ENCODE measurements around the gene ADAMTS16. TPM values are rescaled to one million over a fixed set of nuclear protein-coding genes. Genes with fewer than 3 reads are reported as not detected.

Gene ADAMTS16
- total and polyA plus RNA-seq, 10 donors: not detected

DNA sequence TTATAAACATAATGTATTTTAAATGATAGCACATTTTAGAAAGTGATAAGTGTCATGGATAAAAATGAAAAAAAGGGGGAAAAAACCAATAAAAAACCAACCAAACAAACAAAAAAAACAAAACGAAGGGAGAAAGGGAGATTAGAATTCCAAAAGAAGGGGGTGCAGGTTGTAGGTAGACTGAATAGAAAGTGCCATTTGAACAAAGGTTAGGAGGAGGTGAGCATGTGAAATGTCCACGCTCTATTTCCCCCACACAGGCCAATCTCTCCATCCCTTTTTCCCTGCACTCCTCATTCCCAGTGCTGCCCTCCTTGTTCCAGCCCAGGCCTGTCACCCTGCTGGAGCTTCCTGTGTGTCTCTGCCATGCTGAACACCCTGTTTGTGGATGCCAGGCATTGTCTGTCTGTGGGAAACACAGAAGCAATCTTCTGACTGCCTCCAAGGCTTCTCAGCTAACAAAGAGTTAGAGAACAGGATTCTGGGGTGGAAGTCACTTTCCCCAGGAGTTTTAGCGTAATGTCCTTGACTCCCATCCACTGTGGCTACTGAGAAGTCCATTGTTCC, 138.8 kb downstream of the ADAMTS16 start:
- Histone ChIP-seq H3K4me1 (no peaks in the 10 kb centered on the region), H3K27me3 (replicated peaks in 1 of 7) (no peaks in the 10 kb centered on the region), H3K9me3 (peaks cover 0 to 10% (median 8%) of the 10 kb centered on the region in 8 donors), H3K27ac (no peak overlapping the region), H3K4me3 (no peak overlapping the region), H3K36me3 (no peaks in the 10 kb centered on the region)
- 62 to 77% (median 71%) methylated on average over 3 of the region's 3 CpGs for WGBS, 5 donors
- TF ChIP-seq, protein P1, sequence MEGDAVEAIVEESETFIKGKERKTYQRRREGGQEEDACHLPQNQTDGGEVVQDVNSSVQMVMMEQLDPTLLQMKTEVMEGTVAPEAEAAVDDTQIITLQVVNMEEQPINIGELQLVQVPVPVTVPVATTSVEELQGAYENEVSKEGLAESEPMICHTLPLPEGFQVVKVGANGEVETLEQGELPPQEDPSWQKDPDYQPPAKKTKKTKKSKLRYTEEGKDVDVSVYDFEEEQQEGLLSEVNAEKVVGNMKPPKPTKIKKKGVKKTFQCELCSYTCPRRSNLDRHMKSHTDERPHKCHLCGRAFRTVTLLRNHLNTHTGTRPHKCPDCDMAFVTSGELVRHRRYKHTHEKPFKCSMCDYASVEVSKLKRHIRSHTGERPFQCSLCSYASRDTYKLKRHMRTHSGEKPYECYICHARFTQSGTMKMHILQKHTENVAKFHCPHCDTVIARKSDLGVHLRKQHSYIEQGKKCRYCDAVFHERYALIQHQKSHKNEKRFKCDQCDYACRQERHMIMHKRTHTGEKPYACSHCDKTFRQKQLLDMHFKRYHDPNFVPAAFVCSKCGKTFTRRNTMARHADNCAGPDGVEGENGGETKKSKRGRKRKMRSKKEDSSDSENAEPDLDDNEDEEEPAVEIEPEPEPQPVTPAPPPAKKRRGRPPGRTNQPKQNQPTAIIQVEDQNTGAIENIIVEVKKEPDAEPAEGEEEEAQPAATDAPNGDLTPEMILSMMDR (IDR thresholded peaks at IDR 0.05 in 8 of 11, conservative IDR thresholded peaks at IDR 0.05 in 3 of 11): no peak
- TF ChIP-seq POLR2A (IDR thresholded peaks at IDR 0.05) (no peak), POLR2AphosphoS5 (IDR thresholded peaks at IDR 0.05) (no peak)
- no peak for DNase-seq
- intact Hi-C loops (cut with DNase I; ENCODE audit: low total_unique reads): no loop called here

DNA sequence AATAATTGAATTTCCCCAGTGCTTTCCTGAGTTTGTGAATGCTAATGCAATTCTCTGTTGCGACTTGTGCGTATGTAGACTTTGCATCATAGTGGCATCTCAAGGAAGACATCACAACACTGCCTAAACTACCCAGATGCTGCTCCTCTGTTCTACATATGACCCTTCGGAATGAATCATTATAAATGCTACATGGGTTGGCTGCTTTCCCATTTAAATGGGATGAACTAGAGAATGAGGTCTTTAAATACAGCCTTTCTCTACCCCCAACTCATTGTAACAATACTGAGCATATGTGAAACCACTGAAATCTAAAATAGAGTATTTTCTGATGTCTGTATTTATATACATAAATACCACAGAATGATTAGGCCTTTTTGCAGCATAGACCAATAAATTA, 145.8 kb downstream of the ADAMTS16 start:
- Histone ChIP-seq H3K27ac (no peak overlapping the region), H3K27me3 (replicated peaks in 1 of 7) (no peaks in the 10 kb centered on the region), H3K4me1 (peaks cover 0 to 5% (median 0%) of the 10 kb centered on the region in 6 donors), H3K9me3 (peaks cover 0 to 23% (median 12%) of the 10 kb centered on the region in 8 donors), H3K36me3 (no peaks in the 10 kb centered on the region), H3K4me3 (no peak overlapping the region)
- intact Hi-C loops (cut with DNase I; ENCODE audit: low total_unique reads): no loop called here
- 87 to 93% (median 91%) methylated on average over 3 of the region's 3 CpGs for WGBS, 5 donors
- TF ChIP-seq, protein P1 (IDR thresholded peaks at IDR 0.05 in 8 of 11, conservative IDR thresholded peaks at IDR 0.05 in 3 of 11): no peak
- TF ChIP-seq POLR2A (IDR thresholded peaks at IDR 0.05) (no peak), POLR2AphosphoS5 (IDR thresholded peaks at IDR 0.05) (no peak)
- no peak for DNase-seq

DNA sequence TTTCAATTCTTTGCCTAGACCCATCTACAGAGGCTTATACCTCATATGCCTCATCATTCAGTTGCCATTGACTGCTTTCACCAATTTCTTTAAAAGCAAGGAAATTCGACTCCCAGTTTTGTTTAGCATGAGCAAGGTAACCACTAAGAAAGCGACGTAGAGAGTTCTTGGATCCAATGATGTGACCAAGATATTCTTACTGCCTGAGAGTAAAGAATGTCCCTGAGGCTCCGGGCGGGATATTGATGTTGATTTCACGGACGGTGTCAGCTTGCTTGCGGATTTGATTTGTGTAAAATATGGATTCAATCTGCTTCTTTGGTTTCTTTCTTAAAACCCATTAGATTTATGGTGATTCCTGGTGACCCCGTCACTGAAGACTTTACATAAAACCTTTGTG, 147.3 kb downstream of the ADAMTS16 start:
- intact Hi-C loops (cut with DNase I; ENCODE audit: low total_unique reads): no loop called here
- Histone ChIP-seq H3K4me3 (no peak overlapping the region), H3K9me3 (peaks cover 0 to 23% (median 12%) of the 10 kb centered on the region in 8 donors), H3K27me3 (replicated peaks in 1 of 7) (no peaks in the 10 kb centered on the region), H3K4me1 (peaks cover 0 to 9% (median 0%) of the 10 kb centered on the region in 6 donors), H3K36me3 (no peaks in the 10 kb centered on the region), H3K27ac (no peak overlapping the region)
- DNase-seq: peak; percentile 28
- WGBS, 5 donors: 89 to 93% (median 89%) methylated on average over 9 of the region's 9 CpGs
- no peak for TF ChIP-seq POLR2A (IDR thresholded peaks at IDR 0.05)
- TF ChIP-seq, protein P1 (IDR thresholded peaks at IDR 0.05 in 8 of 11, conservative IDR thresholded peaks at IDR 0.05 in 3 of 11): no peak
- TF ChIP-seq POLR2AphosphoS5 (IDR thresholded peaks at IDR 0.05): no peak

DNA sequence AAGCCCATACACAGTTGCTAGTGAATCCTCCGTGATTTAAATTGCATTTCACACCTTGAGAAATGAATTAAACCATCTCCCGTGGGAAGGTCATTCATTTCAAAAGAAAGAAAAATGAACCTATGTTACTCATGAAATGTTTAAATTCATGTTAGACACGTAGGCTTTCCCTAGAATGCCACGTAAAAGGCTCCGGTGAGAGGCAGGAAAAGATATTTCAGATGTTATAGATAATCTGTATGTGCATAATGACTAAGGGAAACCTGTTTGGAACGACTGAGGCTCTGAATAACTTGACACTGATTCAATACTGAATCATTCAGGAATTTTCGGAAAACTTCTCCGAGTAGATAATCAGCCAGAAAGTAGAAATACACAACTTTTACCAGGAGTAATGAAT, 148.1 kb downstream of the ADAMTS16 start:
- H3K27ac ChIP-seq: no peak overlapping the region
- no peak for DNase-seq
- H3K4me1 ChIP-seq: peaks cover 0 to 9% (median 0%) of the 10 kb centered on the region in 6 donors
- H3K9me3 ChIP-seq: peaks cover 0 to 24% (median 10%) of the 10 kb centered on the region in 8 donors
- intact Hi-C loops (cut with DNase I; ENCODE audit: low total_unique reads): no loop called here
- H3K27me3 ChIP-seq (replicated peaks in 1 of 7): no peaks in the 10 kb centered on the region
- H3K36me3 ChIP-seq: no peaks in the 10 kb centered on the region
- WGBS, 5 donors: 65 to 78% (median 68%) methylated on average over 8 of the region's 8 CpGs
- no peak overlapping the region for H3K4me3 ChIP-seq
- no peak for TF ChIP-seq POLR2AphosphoS5 (IDR thresholded peaks at IDR 0.05)
- TF ChIP-seq POLR2A (IDR thresholded peaks at IDR 0.05): no peak
- TF ChIP-seq, protein P1 (IDR thresholded peaks at IDR 0.05 in 8 of 11, conservative IDR thresholded peaks at IDR 0.05 in 3 of 11): no peak
